ENCODE data around the gene GAL.
"Not testable (repeated sequence)": the region's sequence is repeated elsewhere in the genome, so short reads cannot be mapped to it uniquely, and the experiment has no call there.

GAL gene

GRCh38 chr11:68684385-68685356, at the start of gene GAL:
TSS of gene GAL (plus strand) at chr11:68684544. CDS start at chr11:68684924, 380 bp downstream.
- no peak for DNase-seq

- DNase-seq, result not testable (repeated sequence)
These were observed 49.7 kb upstream of the GAL start for GRCh38 chr11:68634606-68635005.

- not testable (repeated sequence) for DNase-seq
These were observed 49.2 kb upstream of the GAL start for GRCh38 chr11:68635172-68635571.

GRCh38 chr11:68635883-68636282, 48.5 kb upstream of the GAL start:
- not testable (repeated sequence) for DNase-seq

- DNase-seq, result not testable (repeated sequence)
These were observed 45.0 kb upstream of the GAL start for GRCh38 chr11:68639322-68639721.

GRCh38 chr11:68641880-68642279, 42.5 kb upstream of the GAL start:
- DNase-seq, result no peak

- DNase-seq, result no peak
These were observed 40.8 kb upstream of the GAL start for GRCh38 chr11:68643585-68643984.

- DNase-seq, result no peak
These were observed 37.5 kb upstream of the GAL start for GRCh38 chr11:68646832-68647231.

- no peak for DNase-seq
These were observed 34.3 kb upstream of the GAL start for GRCh38 chr11:68649851-68650555.

- no peak for DNase-seq
These were observed 33.5 kb upstream of the GAL start for GRCh38 chr11:68650801-68651200.

GRCh38 chr11:68651208-68651984, 32.9 kb upstream of the GAL start:
- no peak for DNase-seq

GRCh38 chr11:68651985-68652682, 32.2 kb upstream of the GAL start:
- no peak for DNase-seq

- no peak for DNase-seq
These were observed 31.6 kb upstream of the GAL start for GRCh38 chr11:68652683-68653156.

GRCh38 chr11:68653486-68654430, 30.6 kb upstream of the GAL start:
- DNase-seq, result no peak

GRCh38 chr11:68654978-68655377, 29.4 kb upstream of the GAL start:
- DNase-seq, result no peak

- no peak for DNase-seq
These were observed 28.9 kb upstream of the GAL start for GRCh38 chr11:68655406-68655805.

- DNase-seq, result no peak
These were observed 28.5 kb upstream of the GAL start for GRCh38 chr11:68655806-68656205.

- DNase-seq, result no peak
These were observed 27.1 kb upstream of the GAL start for GRCh38 chr11:68657021-68657780.

GRCh38 chr11:68658097-68658496, 26.2 kb upstream of the GAL start:
- DNase-seq, result no peak

GRCh38 chr11:68658661-68659060, 25.7 kb upstream of the GAL start:
- DNase-seq, result no peak

Measured in activated T-cell treated with anti-CD3 and anti-CD28 coated beads for 4 hours (primary cell).